ENCODE results near the gene CYRIA. TPM values are rescaled to one million over a fixed set of nuclear protein-coding genes. Genes with fewer than 3 reads are reported as not detected.

The CYRIA gene
- total RNA-seq, 2 donors from 2014 or later: 1.7 to 2.8 TPM

GRCh38 chr2:16647992-16648617 lies 17.5 kb downstream of the CYRIA start:
- TF ChIP-seq CTCF (IDR thresholded peaks at IDR 0.05): no peak
- no peaks in the 10 kb centered on the region for H3K36me3 ChIP-seq
- peaks cover 0 to 22% of the 10 kb centered on the region in 2 donors for H3K4me1 ChIP-seq
- H3K4me3 ChIP-seq: no peak overlapping the region
- no peaks in the 10 kb centered on the region for H3K9me3 ChIP-seq
- H3K27me3 ChIP-seq: no peaks in the 10 kb centered on the region
- H3K27ac ChIP-seq: no peak overlapping the region
- no peak for DNase-seq (ENCODE audit: low spot score)

GRCh38 chr2:16645775-16646559 lies 19.7 kb downstream of the CYRIA start:
- no peak overlapping the region for H3K27ac ChIP-seq
- no peak overlapping the region for H3K4me3 ChIP-seq
- H3K36me3 ChIP-seq: no peaks in the 10 kb centered on the region
- peaks cover 0 to 19% of the 10 kb centered on the region in 2 donors for H3K4me1 ChIP-seq
- TF ChIP-seq CTCF (IDR thresholded peaks at IDR 0.05): no peak
- H3K27me3 ChIP-seq: no peaks in the 10 kb centered on the region
- no peaks in the 10 kb centered on the region for H3K9me3 ChIP-seq
- DNase-seq (ENCODE audit: low spot score): no peak

DNA sequence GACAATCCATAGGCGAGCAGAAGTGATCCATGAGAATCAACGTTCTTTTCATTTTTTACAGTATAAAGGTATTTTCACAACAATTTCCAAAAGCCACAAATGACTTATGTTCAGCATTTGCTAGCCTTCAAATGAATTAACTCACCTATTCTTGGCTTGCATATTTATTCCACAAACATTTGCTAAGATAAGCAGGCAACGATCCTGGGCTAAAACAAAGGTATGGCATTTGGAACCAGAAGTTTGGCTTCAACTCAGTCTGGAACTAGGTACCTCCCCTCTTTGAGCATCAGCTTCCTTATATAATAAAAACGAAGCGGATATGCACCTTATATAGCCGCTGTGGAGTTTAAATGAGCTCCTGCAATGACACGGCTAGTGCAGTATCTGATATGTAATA lies 20.5 kb downstream of the CYRIA start:
- no peak overlapping the region for H3K27ac ChIP-seq

DNA sequence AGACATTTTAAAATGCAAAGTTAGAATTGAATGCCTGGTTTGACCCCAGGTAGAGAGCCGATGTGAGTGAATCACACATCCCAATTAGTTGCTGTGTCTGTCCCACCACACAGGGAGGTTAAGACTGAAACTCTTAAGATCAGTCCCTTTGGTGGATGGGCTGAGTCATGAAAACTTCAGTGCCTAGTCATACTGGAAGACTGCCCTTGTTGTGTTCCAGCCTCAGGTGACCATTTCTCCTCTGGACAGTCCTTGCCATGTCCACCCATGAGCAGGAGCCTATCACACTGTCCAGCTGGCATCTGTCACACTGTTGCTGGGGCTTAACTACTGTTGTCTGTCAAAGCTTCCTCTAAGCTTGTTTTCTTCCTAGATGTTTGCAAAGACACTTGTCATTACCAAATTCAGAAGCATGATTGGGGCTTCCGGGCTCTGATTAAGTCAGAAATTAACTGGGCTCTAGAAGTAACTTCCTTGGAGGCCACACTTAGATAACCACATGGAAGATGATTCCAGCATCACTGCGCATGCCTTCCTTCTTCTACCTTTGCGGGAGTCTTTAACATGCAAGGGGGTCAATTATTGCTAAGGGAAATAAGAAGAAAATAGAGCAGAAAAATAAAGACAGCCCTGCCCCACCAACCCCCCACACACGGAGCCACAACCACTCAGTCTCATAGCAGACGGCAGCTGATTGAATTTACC lies 21.3 kb downstream of the CYRIA start:
- no peak overlapping the region for H3K27ac ChIP-seq

More for the DNA sequence above, 20.5 kb downstream of the CYRIA start:
- Histone ChIP-seq H3K9me3 (no peaks in the 10 kb centered on the region), H3K4me1 (peaks cover 0 to 23% of the 10 kb centered on the region in 2 donors), H3K4me3 (no peak overlapping the region), H3K27me3 (no peaks in the 10 kb centered on the region), H3K36me3 (no peaks in the 10 kb centered on the region)
- no peak for DNase-seq (ENCODE audit: low spot score)
- TF ChIP-seq CTCF (IDR thresholded peaks at IDR 0.05): no peak

GRCh38 chr2:16643099-16643498 lies 22.5 kb downstream of the CYRIA start:
- TF ChIP-seq CTCF (IDR thresholded peaks at IDR 0.05): no peak
- H3K4me1 ChIP-seq: peaks cover 0 to 28% of the 10 kb centered on the region in 2 donors

More for the DNA sequence above, 21.3 kb downstream of the CYRIA start:
- no peak for TF ChIP-seq CTCF (IDR thresholded peaks at IDR 0.05)
- H3K4me1 ChIP-seq: peaks cover 0 to 28% of the 10 kb centered on the region in 2 donors
- H3K36me3 ChIP-seq: no peaks in the 10 kb centered on the region
- no peak overlapping the region for H3K4me3 ChIP-seq
- no peak for DNase-seq (ENCODE audit: low spot score)
- no peaks in the 10 kb centered on the region for H3K9me3 ChIP-seq
- no peaks in the 10 kb centered on the region for H3K27me3 ChIP-seq

More at GRCh38 chr2:16643099-16643498, 22.5 kb downstream of the CYRIA start:
- H3K9me3 ChIP-seq: no peaks in the 10 kb centered on the region
- H3K4me3 ChIP-seq: no peak overlapping the region
- H3K36me3 ChIP-seq: no peaks in the 10 kb centered on the region
- H3K27me3 ChIP-seq: no peaks in the 10 kb centered on the region
- no peak overlapping the region for H3K27ac ChIP-seq
- no peak for DNase-seq (ENCODE audit: low spot score)
